ENCODE measurements around the gene S100A13.

DNA sequence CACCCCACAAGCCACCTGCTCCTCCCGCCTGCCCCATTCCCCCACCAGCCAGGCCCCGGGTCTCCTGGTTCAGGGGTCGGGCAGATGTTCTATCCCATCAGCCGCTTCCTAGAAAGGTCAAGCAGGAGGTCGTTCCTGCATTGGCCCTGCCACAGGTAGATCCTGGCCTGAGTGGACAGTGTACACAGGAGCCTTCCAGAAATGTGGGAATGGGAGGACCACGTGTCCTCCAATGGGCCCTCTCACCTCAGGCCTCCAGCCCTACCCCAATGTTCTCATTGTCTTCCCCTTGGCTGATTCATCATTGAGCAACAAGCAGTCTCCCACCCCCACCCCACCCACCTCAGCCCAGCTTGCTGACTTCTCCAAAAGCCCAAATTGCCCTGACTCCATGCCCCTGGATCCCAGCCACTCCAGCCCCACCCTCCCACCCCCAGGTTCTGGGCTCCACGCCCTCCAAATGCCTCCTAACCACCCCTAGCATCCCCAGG, 16.4 kb downstream of the S100A13 start:
- TF ChIP-seq, protein P1, sequence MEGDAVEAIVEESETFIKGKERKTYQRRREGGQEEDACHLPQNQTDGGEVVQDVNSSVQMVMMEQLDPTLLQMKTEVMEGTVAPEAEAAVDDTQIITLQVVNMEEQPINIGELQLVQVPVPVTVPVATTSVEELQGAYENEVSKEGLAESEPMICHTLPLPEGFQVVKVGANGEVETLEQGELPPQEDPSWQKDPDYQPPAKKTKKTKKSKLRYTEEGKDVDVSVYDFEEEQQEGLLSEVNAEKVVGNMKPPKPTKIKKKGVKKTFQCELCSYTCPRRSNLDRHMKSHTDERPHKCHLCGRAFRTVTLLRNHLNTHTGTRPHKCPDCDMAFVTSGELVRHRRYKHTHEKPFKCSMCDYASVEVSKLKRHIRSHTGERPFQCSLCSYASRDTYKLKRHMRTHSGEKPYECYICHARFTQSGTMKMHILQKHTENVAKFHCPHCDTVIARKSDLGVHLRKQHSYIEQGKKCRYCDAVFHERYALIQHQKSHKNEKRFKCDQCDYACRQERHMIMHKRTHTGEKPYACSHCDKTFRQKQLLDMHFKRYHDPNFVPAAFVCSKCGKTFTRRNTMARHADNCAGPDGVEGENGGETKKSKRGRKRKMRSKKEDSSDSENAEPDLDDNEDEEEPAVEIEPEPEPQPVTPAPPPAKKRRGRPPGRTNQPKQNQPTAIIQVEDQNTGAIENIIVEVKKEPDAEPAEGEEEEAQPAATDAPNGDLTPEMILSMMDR (IDR thresholded peaks at IDR 0.05; ENCODE audit: insufficient read depth, low read length, poor library complexity, severe bottlenecking) = no peak
- TF ChIP-seq EZH2phosphoT487 (conservative IDR thresholded peaks at IDR 0.05; ENCODE audit: low read length) = no peak
